CD8-positive, alpha-beta memory T cell (primary cell): ENCODE results near the gene RAD51B. TPM values are rescaled to one million over a fixed set of nuclear protein-coding genes. Genes with fewer than 3 reads are reported as not detected.
A peak's percentile ranks its signal among the peaks of the same experiment; 100 is the strongest.

Experiments used
- CTCF ChIA-PET: fragments of 350-600 bp; sonication (Branson Sonifier 250); formaldehyde crosslinking; loops from one replicate; lab custom pipeline; 2021; ENCODE audit warnings: antibody characterized with exemption; lab: Charles Lee
- POLR2A ChIA-PET: fragments of 350-600 bp; sonication (Branson Sonifier 250); formaldehyde crosslinking; loops from one replicate; lab custom pipeline; 2021; ENCODE audit warnings: antibody characterized with exemption; lab: Charles Lee
- DNase-seq, 5 donors: peaks; one replicate each; pipeline versions ENCODE4 v3.0.0 to v3.0.0-alpha.2; 2020 to 2022; ENCODE audit warnings: mixed read lengths in 1 of 5
- H3K27ac ChIP-seq: one replicate; pipeline ENCODE4 v1.7.0; 2013; ENCODE audit warnings: low read depth, mild to moderate bottlenecking, low read length, moderate library complexity
- H3K27me3 ChIP-seq: 2 replicates; pipeline ENCODE4 v1.7.0; 2013; ENCODE audit warnings: low read length, mild to moderate bottlenecking; ENCODE audit not compliant: insufficient read depth, poor library complexity, severe bottlenecking
- H3K36me3 ChIP-seq: 2 replicates; pipeline ENCODE4 v1.7.0; 2013; ENCODE audit warnings: mild to moderate bottlenecking, low read length, moderate library complexity; ENCODE audit not compliant: insufficient read depth
- H3K4me1 ChIP-seq: 2 replicates; pipeline ENCODE4 v1.7.0; 2013; ENCODE audit warnings: mild to moderate bottlenecking, low read length, moderate library complexity; ENCODE audit not compliant: insufficient read depth
- H3K4me3 ChIP-seq: 2 replicates; pipeline ENCODE4 v1.7.0; 2013; ENCODE audit warnings: mild to moderate bottlenecking, low read length
- H3K9me3 ChIP-seq: 2 replicates; pipeline ENCODE4 v1.7.0; 2013; ENCODE audit warnings: mild to moderate bottlenecking, low read length
- H3K27ac Mint-ChIP-seq, 8 donors: one replicate each; pipeline ENCODE4 v1.8.0; 2020 to 2021; ENCODE audit warnings: mixed read lengths in 8 of 8, mild to moderate bottlenecking in 6 of 8, inconsistent platforms in 3 of 8, moderate library complexity in 3 of 8
- H3K27me3 Mint-ChIP-seq, 2 donors: one replicate each; pipeline ENCODE4 v1.8.0; 2020 to 2021; ENCODE audit warnings: mixed read lengths in 2 of 2, mild to moderate bottlenecking in 1 of 2, moderate library complexity in 1 of 2
- H3K36me3 Mint-ChIP-seq, 3 donors: one replicate each; pipeline ENCODE4 v1.8.0; 2020 to 2021; ENCODE audit warnings: mixed read lengths in 3 of 3, inconsistent platforms in 1 of 3, mild to moderate bottlenecking in 1 of 3
- H3K4me1 Mint-ChIP-seq, 3 donors: one replicate each; pipeline ENCODE4 v1.8.0; 2020 to 2021; ENCODE audit warnings: mixed read lengths in 3 of 3, inconsistent platforms in 1 of 3, mild to moderate bottlenecking in 1 of 3
- H3K4me3 Mint-ChIP-seq, 7 donors: one replicate each; pipeline ENCODE4 v1.8.0; 2020 to 2021; ENCODE audit warnings: mixed read lengths in 7 of 7, mild to moderate bottlenecking in 6 of 7, moderate library complexity in 4 of 7, inconsistent platforms in 2 of 7
- H3K9me3 Mint-ChIP-seq, 5 donors: one replicate each; pipeline ENCODE4 v1.8.0; 2020 to 2022; ENCODE audit warnings: mixed read lengths in 5 of 5, mild to moderate bottlenecking in 3 of 5, moderate library complexity in 2 of 5, inconsistent platforms in 1 of 5
- polyA plus RNA-seq: library from polyadenylated mRNA; unstranded; fragments of 300-500 nt; fragmentation: Illumina TruSeq; gene quantifications from one replicate; pipeline ENCODE4 v1.2.3, GENCODE V29; 2021
- total RNA-seq, 2 experiments: library from RNA; stranded (reverse); gene quantifications; one replicate each; pipeline ENCODE4 v1.2.3, GENCODE V29; 2021

Gene RAD51B
- total RNA-seq (10 to 100 TPM; 17.4 to 22.9 TPM), polyA plus RNA-seq (15.7 TPM)

DNA sequence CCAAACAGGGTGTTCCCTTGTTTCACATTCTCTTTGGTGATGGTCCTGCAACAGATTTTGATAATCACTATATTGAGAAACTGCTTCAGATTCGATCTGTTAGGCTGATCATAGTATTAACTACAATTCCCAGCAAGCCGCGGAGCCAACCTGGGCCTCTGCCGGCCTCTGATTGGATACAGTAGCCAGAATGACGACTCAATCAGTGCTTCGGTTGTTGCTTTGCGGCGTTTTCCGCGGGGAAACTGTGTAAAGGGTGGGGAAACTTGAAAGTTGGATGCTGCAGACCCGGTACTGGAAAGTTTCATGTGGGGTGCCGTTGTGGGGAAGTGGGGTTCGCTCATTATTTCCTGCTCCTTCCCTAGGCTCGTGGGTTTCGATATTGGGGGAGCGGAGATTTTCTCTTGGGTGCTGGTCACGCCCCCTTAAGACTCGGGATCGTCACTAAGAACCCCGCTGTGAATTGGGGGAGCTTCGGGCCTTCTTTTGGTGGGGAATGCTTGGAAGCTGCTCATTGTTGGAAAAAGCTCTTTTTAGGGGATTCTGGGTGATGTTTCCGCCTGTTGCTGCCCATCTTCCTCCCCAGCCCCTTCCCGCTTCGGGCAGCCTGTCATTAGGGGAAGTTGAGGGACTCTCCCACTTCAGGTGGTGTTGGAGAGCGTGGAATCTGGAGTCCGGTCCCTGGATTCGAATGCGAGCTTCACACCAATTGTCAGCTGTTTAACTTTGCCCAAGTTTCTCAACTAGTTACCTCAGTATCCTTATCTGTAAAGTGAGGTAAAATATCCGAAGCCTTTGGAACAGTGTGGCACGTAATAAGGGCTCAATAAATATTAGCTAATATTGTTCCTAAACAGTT, at the start of gene RAD51B:
Gene RAD51B, plus strand, starts transcription at position 217 of the 859 bp plus-strand sequence.
- CTCF ChIA-PET = interaction anchor here (1.0 kb wide), 1 partner anchor 151 kb away, joined by 3 read pairs; no protein-coding TSS in a partner anchor
- peak within 1 kb of the TSS; percentile 99 for H3K4me3 ChIP-seq
- H3K27me3 Mint-ChIP-seq = peaks cover 0 to 5% of the 10 kb centered on the region in 2 donors
- DNase-seq = peak; percentile 76 to 90 (median 85)
- peak within 1 kb of the TSS; percentile 86 to 99 (median 96) for H3K27ac Mint-ChIP-seq
- peak within 1 kb of the TSS; percentile 94 to 100 (median 98) for H3K4me3 Mint-ChIP-seq
- peaks cover 0 to 27% (median 2%) of the 10 kb centered on the region in 3 donors for H3K36me3 Mint-ChIP-seq
- H3K27ac ChIP-seq = peak within 1 kb of the TSS; percentile 84
- no peaks in the 10 kb centered on the region for H3K9me3 Mint-ChIP-seq
- no peaks in the 10 kb centered on the region for H3K27me3 ChIP-seq
- H3K4me1 Mint-ChIP-seq = peaks cover 37 to 49% (median 40%) of the 10 kb centered on the region in 3 donors
- POLR2A ChIA-PET = interaction anchor here (0.7 to 0.8 kb wide), 2 partner anchors 401 to 558 kb away, joined by 3 to 4 read pairs; no protein-coding TSS in a partner anchor
- peaks cover 35% of the 10 kb centered on the region for H3K4me1 ChIP-seq
- no peaks in the 10 kb centered on the region for H3K9me3 ChIP-seq
- no peaks in the 10 kb centered on the region for H3K36me3 ChIP-seq

DNA sequence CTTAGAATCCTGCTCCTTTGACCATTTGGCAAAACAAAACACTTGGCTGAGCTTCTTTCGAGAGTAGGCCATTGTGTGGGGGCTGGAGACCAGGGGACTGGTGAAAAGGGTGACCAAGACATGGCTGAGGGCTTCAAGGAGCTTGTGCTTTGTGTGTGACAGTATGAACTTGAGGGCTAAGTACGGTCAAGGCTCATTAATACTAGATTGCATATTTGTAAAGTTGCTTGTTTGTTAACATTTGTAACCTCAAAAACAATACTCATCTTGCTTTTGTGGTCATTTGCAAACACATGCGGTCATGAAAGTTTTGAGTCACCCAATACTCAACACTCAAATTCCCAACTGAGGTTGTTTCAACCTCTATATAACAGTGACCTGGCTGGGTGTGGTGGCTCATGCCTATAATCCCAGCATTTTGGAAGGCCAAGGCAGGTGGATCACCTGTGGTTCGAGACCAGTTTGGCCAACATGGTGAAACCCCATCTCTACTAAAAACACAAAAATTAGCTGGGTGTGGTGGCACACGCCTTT, 45.7 kb upstream of the RAD51B start:
- CTCF ChIA-PET = no interaction called here

DNA sequence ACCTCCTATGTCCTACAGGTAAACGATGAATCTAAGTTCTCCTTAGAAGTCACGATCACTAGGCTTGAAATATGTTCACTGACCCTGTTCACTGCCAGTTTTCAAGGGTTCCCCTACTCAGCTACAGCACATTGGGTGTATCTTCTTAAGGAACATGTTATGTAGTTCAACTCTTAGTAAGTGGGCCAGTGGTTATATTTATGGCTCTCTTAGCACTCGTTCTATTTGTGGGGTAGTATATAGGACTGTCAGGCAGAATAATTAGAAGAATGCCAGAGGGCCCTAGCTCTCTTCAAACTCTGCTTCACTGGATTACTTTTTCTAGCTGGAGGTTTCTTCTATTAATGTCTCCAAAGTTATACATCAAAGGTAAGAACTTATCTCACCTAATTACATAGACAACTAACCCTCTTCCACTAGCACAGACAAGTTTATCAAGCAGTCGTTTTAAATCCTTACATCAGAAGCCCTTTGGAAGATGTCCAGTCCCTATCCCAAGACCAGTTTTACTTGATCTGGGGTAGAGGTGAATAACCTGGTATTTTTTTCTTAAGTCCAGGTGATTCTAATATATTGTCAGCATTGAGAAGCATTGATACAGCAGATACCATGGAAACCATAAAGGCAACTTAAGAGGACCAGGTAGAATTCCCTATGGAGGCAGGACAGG, 42.8 kb upstream of the RAD51B start:
- Mint-ChIP-seq H3K4me1 (no peaks in the 10 kb centered on the region), H3K4me3 (no peak overlapping the region), H3K36me3 (peaks cover 13 to 92% (median 50%) of the 10 kb centered on the region in 3 donors), H3K9me3 (no peaks in the 10 kb centered on the region), H3K27me3 (no peaks in the 10 kb centered on the region), H3K27ac (peak overlapping the region in 1 of 8 donors; percentile 10)
- Histone ChIP-seq H3K4me1 (no peaks in the 10 kb centered on the region), H3K4me3 (no peak overlapping the region), H3K9me3 (no peaks in the 10 kb centered on the region), H3K36me3 (peaks cover 58% of the 10 kb centered on the region), H3K27ac (no peak overlapping the region), H3K27me3 (no peaks in the 10 kb centered on the region)
- ChIA-PET POLR2A (no interaction called here), CTCF (no interaction called here)
- no peak for DNase-seq

More for the DNA sequence above, 45.7 kb upstream of the RAD51B start:
- peaks cover 18 to 92% (median 47%) of the 10 kb centered on the region in 3 donors for H3K36me3 Mint-ChIP-seq
- peak overlapping the region in 1 of 8 donors; percentile 17 for H3K27ac Mint-ChIP-seq
- Histone ChIP-seq H3K9me3 (no peaks in the 10 kb centered on the region), H3K27ac (no peak overlapping the region), H3K36me3 (peaks cover 64% of the 10 kb centered on the region), H3K4me1 (no peaks in the 10 kb centered on the region), H3K4me3 (no peak overlapping the region), H3K27me3 (no peaks in the 10 kb centered on the region)
- H3K27me3 Mint-ChIP-seq = no peaks in the 10 kb centered on the region
- no peak for DNase-seq
- H3K4me3 Mint-ChIP-seq = no peak overlapping the region
- POLR2A ChIA-PET = no interaction called here
- no peaks in the 10 kb centered on the region for H3K9me3 Mint-ChIP-seq
- no peaks in the 10 kb centered on the region for H3K4me1 Mint-ChIP-seq

DNA sequence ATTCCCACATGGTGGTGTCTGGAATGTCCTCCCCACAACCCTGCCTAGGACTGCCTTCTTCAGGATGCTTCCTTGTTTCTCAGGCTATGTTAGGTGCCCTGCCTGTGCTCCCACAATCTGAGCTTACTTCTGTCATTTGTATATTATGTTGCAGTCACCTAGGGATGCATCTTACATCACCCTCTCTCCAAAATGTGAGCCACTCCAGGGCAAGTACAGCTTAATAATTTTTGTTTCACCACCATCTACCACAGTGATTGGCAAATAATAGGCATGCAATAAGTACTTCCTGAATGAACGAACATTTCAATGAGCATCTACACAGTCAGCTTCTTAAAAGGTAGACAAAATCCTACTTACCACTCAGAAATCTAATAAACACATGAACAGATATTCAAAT, 40.8 kb upstream of the RAD51B start:
- H3K36me3 ChIP-seq = peaks cover 62% of the 10 kb centered on the region
- no peaks in the 10 kb centered on the region for H3K4me1 Mint-ChIP-seq

DNA sequence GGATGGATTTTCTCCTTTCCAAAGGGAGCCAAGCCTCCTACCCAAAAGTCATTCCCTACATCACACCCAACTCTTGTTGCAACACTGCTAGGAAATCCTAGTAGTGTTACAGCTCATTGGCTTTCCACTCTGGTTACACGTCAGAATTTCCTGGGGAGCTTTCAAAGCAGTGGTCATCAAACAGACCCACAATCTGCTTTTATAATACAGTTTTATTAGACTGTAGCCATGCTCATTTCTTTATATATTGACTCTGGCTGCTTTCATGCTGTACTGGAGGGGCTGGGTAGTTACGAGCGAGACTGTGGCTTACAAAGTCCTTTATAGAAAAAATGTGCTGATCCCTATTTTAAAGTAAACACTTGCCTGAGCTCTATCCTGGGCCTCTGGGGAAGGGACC, 37.5 kb upstream of the RAD51B start:
- Histone ChIP-seq H3K27me3 (no peaks in the 10 kb centered on the region), H3K27ac (no peak overlapping the region), H3K36me3 (peaks cover 61% of the 10 kb centered on the region), H3K9me3 (no peaks in the 10 kb centered on the region), H3K4me3 (no peak overlapping the region), H3K4me1 (no peaks in the 10 kb centered on the region)
- peaks cover 0 to 2% of the 10 kb centered on the region in 2 donors for H3K27me3 Mint-ChIP-seq
- H3K9me3 Mint-ChIP-seq = no peaks in the 10 kb centered on the region
- H3K36me3 Mint-ChIP-seq = peaks cover 11 to 95% (median 52%) of the 10 kb centered on the region in 3 donors
- no peak for DNase-seq
- ChIA-PET CTCF (no interaction called here), POLR2A (no interaction called here)
- no peak overlapping the region for H3K4me3 Mint-ChIP-seq
- H3K27ac Mint-ChIP-seq = peak overlapping the region in 1 of 8 donors; percentile 1
- H3K4me1 Mint-ChIP-seq = no peaks in the 10 kb centered on the region

More for the DNA sequence above, 40.8 kb upstream of the RAD51B start:
- DNase-seq = no peak
- CTCF ChIA-PET = no interaction called here
- POLR2A ChIA-PET = no interaction called here
- no peaks in the 10 kb centered on the region for H3K27me3 Mint-ChIP-seq
- H3K36me3 Mint-ChIP-seq = peaks cover 11 to 95% (median 51%) of the 10 kb centered on the region in 3 donors
- Histone ChIP-seq H3K27me3 (no peaks in the 10 kb centered on the region), H3K4me3 (no peak overlapping the region), H3K9me3 (no peaks in the 10 kb centered on the region), H3K27ac (no peak overlapping the region), H3K4me1 (no peaks in the 10 kb centered on the region)
- no peaks in the 10 kb centered on the region for H3K9me3 Mint-ChIP-seq
- peak overlapping the region in 3 of 8 donors; percentile 21 to 38 (median 33) for H3K27ac Mint-ChIP-seq
- no peak overlapping the region for H3K4me3 Mint-ChIP-seq

DNA sequence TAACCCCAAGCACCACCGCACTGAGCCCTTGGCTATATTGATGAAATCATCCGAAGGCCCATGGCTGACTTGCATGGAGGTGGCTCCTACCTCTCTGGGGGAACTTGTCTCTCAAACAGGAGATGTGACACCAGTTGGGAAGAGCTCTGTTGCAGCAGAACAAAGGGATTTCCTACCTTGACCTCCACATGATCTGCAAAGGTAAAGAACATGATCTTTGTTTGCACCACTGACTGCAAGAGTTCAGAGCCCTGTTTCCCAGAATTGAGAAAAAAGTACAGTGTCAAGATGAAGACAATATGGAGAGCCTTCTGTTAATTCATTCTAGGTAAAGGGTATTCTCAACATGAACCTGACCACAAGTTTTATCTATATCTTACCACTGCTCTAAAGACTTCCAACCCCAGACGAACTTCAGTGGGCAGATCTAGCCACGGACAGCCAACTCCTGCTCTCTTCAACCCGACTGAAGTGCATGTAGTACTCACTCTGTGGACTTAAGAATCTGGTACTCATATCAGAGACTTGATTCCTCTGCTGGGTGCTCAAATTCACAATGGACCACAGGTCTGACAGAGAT, 35.2 kb upstream of the RAD51B start:
- peaks cover 56% of the 10 kb centered on the region for H3K36me3 ChIP-seq
- Mint-ChIP-seq H3K4me3 (no peak overlapping the region), H3K36me3 (peaks cover 19 to 98% (median 47%) of the 10 kb centered on the region in 3 donors), H3K27me3 (peaks cover 0 to 3% of the 10 kb centered on the region in 2 donors), H3K27ac (peak overlapping the region in 1 of 8 donors; percentile 30), H3K4me1 (no peaks in the 10 kb centered on the region), H3K9me3 (no peaks in the 10 kb centered on the region)
- H3K4me1 ChIP-seq = no peaks in the 10 kb centered on the region
- POLR2A ChIA-PET = no interaction called here
- no peaks in the 10 kb centered on the region for H3K9me3 ChIP-seq
- DNase-seq = no peak
- no peaks in the 10 kb centered on the region for H3K27me3 ChIP-seq
- CTCF ChIA-PET = no interaction called here
- H3K27ac ChIP-seq = no peak overlapping the region
- H3K4me3 ChIP-seq = no peak overlapping the region

DNA sequence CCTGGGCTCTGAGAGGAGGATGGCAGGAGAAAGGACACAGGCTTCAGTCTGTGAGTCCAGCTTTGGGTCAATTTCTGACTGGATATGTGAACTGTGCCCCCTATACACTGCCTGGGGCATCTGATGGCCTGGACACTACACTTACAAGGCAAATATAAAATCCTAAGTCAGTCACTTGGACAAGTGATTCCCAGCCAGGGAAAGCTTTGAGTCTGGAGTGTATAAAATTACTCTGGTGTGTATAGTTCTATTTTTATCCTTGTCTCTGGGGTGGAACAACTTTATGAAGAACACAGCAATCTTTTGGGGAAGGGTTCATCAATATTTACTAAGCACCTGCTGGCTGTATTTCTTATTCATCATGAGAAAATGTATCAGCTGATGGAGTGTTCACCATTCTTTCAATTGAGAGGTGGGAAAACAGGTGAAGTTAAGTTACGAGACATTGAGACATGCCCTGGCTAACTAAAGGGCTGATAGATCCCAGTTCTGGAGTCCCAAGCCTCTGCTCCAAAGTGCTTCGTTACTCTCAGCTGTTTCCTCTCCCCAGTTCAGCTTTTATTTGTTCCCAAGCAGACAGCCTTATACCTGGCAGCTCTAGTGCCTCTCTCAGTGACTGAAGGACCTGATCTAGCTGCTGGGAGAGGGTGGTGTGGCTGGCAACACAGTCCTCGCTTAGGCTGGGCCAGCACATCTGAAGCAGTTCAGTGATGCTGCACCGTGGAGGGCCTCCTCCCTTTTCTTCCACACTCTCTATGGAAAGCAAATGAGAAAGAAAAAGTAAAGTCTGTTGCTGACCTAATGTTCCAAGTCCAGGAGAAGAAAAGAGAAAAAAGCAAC, 34.1 kb upstream of the RAD51B start:
- Histone ChIP-seq H3K27ac (no peak overlapping the region), H3K27me3 (no peaks in the 10 kb centered on the region), H3K4me1 (no peaks in the 10 kb centered on the region), H3K4me3 (no peak overlapping the region), H3K36me3 (peaks cover 60% of the 10 kb centered on the region), H3K9me3 (no peaks in the 10 kb centered on the region)
- no peaks in the 10 kb centered on the region for H3K9me3 Mint-ChIP-seq
- H3K27ac Mint-ChIP-seq = peak overlapping the region in 1 of 8 donors; percentile 13
- peaks cover 21 to 100% (median 53%) of the 10 kb centered on the region in 3 donors for H3K36me3 Mint-ChIP-seq
- no peak overlapping the region for H3K4me3 Mint-ChIP-seq
- no peaks in the 10 kb centered on the region for H3K4me1 Mint-ChIP-seq
- no peak for DNase-seq
- POLR2A ChIA-PET = no interaction called here
- CTCF ChIA-PET = no interaction called here
- peaks cover 0 to 3% of the 10 kb centered on the region in 2 donors for H3K27me3 Mint-ChIP-seq
